HepG2 (cell line): ENCODE results near the gene BAHD1.

ENCODE experiments used
- RFX5 ChIP-seq: IDR thresholded peaks from 2 replicates; pipeline ENCODE4 v1.6.1; 2011; ENCODE audit warnings: low read depth, low read length, improper control_type of control experiment
- TF ChIP-seq, protein P1 (sequence below): sonication (generic); formaldehyde crosslinking; IDR thresholded peaks from 2 replicates; pipeline ENCODE4; 2020; ENCODE audit warnings: missing genetic modification reagents, mild to moderate bottlenecking, borderline replicate concordance

DNA sequence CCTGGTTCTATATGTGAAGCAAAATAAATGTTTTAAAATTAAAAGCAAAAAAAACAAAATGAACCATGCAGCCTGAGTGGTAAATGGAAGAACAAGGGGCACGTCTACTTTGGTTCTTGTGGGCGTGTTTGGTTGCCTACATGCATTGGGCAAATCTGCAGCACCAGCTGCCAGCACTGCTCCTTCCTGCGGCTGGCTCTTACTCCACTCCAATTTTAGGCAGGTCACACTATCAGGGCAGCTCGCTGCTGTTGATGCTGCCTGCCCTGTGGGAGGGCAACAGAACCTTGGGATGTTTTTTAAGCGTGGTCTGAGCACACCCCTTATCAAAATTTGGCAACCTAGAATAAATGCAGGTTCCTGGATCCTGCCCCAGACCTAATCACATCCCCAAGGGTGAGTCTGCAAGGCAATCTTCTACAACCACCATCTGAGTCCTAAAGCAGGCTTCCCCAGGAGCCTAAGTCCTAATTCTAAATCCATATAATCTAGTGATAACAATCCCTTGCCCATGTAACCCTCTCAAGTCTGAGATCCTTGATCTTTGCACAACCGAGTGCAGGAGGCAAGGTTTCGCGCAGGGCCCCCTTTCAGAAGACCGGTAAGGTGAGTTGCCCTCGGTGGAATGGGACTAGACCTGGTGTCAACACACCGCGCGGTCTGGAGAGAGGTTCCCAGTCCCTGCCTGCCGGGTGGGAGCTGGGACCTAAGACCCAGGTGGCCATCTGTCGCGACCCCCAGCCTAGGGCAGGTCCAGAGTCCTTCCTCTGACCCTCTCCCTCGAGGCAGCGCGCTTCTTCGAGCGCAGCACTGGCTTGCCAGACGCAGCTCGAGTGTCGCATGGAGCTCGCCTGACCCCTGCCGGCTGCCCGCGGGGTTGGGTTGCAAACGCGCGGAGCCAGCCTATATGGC lies 19.3 kb upstream of the BAHD1 start:
- TF ChIP-seq, protein P1, sequence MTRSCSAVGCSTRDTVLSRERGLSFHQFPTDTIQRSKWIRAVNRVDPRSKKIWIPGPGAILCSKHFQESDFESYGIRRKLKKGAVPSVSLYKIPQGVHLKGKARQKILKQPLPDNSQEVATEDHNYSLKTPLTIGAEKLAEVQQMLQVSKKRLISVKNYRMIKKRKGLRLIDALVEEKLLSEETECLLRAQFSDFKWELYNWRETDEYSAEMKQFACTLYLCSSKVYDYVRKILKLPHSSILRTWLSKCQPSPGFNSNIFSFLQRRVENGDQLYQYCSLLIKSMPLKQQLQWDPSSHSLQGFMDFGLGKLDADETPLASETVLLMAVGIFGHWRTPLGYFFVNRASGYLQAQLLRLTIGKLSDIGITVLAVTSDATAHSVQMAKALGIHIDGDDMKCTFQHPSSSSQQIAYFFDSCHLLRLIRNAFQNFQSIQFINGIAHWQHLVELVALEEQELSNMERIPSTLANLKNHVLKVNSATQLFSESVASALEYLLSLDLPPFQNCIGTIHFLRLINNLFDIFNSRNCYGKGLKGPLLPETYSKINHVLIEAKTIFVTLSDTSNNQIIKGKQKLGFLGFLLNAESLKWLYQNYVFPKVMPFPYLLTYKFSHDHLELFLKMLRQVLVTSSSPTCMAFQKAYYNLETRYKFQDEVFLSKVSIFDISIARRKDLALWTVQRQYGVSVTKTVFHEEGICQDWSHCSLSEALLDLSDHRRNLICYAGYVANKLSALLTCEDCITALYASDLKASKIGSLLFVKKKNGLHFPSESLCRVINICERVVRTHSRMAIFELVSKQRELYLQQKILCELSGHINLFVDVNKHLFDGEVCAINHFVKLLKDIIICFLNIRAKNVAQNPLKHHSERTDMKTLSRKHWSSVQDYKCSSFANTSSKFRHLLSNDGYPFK, result no peak
- TF ChIP-seq RFX5, result no peak
